SK-N-SH treated with all-trans-retinoic acid at 6 μM for 48 hours (cell line): ENCODE measurements around the gene SEC16A.
"Not testable (repeated sequence)": the region's sequence is repeated elsewhere in the genome, so short reads cannot be mapped to it uniquely, and the experiment has no call there.

Experiments used
- ATAC-seq: fragments of 200-7000 bp; cut with Tn5 transposase; 3 replicates; pipeline ENCODE4 v1.9.1; 2020; ENCODE audit warnings: mild to moderate bottlenecking, moderate library complexity
- CSDC2 ChIP-seq: fragments of 250-450 bp; sonication (Bioruptor Pico); IDR thresholded peaks from 2 replicates; pipeline ENCODE4 v1.5.0; 2020; ENCODE audit warnings: mild to moderate bottlenecking, moderate library complexity
- GLIS3 ChIP-seq: fragments of 250-450 bp; sonication (Bioruptor Pico); IDR thresholded peaks from 2 replicates; pipeline ENCODE4 v1.5.0; 2020; ENCODE audit warnings: mild to moderate bottlenecking, moderate library complexity
- ISL1 ChIP-seq: fragments of 250-450 bp; sonication (Bioruptor Pico); IDR thresholded peaks from 2 replicates; pipeline ENCODE4 v2.1.2; 2022; ENCODE audit warnings: mild to moderate bottlenecking, moderate library complexity
- PATZ1 ChIP-seq: fragments of 250-450 bp; sonication (Bioruptor Pico); IDR thresholded peaks from 2 replicates; pipeline ENCODE4 v1.8.0; 2020; ENCODE audit warnings: mild to moderate bottlenecking, moderate library complexity, borderline replicate concordance
- PPARA ChIP-seq: fragments of 250-450 bp; sonication (Bioruptor Pico); IDR thresholded peaks from 2 replicates; pipeline ENCODE4 v1.5.0; 2020; ENCODE audit warnings: mild to moderate bottlenecking, borderline replicate concordance
- RARB ChIP-seq: fragments of 250-450 bp; sonication (Bioruptor Pico); IDR thresholded peaks from 2 replicates; pipeline ENCODE4 v1.8.0; 2021; ENCODE audit warnings: mild to moderate bottlenecking, moderate library complexity
- SNAI2 ChIP-seq: fragments of 250-450 bp; sonication (Bioruptor Pico); IDR thresholded peaks from 2 replicates; pipeline ENCODE4 v1.5.0; 2020; ENCODE audit warnings: mild to moderate bottlenecking, moderate library complexity
- TSHZ2 ChIP-seq: fragments of 250-450 bp; sonication (Bioruptor Pico); IDR thresholded peaks from 2 replicates; pipeline ENCODE4 v1.5.0; 2020; ENCODE audit warnings: mild to moderate bottlenecking, moderate library complexity
- ZC3H10 ChIP-seq: fragments of 250-450 bp; sonication (Bioruptor Pico); IDR thresholded peaks from 2 replicates; pipeline ENCODE4 v1.5.1; 2021; ENCODE audit warnings: mild to moderate bottlenecking, moderate library complexity
- ZFP3 ChIP-seq: fragments of 250-450 bp; sonication (Bioruptor Pico); IDR thresholded peaks from 2 replicates; pipeline ENCODE4 v1.5.0; 2020; ENCODE audit warnings: mild to moderate bottlenecking, moderate library complexity
- ZNF8 ChIP-seq: fragments of 450-650 bp; formaldehyde crosslinking; IDR thresholded peaks from 2 replicates; pipeline ENCODE4 v1.5.0; 2020; ENCODE audit warnings: mild to moderate bottlenecking, moderate library complexity
- TF ChIP-seq, protein P1 (sequence below): fragments of 250-450 bp; sonication (Bioruptor Pico); IDR thresholded peaks from 2 replicates; pipeline ENCODE4 v1.5.1; 2021; ENCODE audit warnings: mild to moderate bottlenecking, moderate library complexity
- TF ChIP-seq, protein P2 (sequence below): fragments of 250-450 bp; sonication (Bioruptor Pico); IDR thresholded peaks from 2 replicates; pipeline ENCODE4 v1.8.0; 2021; ENCODE audit warnings: low read depth, mild to moderate bottlenecking, moderate library complexity, borderline replicate concordance
- TF ChIP-seq, protein P3 (sequence below): fragments of 250-450 bp; sonication (Bioruptor Pico); IDR thresholded peaks from 2 replicates; pipeline ENCODE4 v1.5.1; 2020; ENCODE audit warnings: low read depth, mild to moderate bottlenecking, moderate library complexity

SEC16A gene

DNA sequence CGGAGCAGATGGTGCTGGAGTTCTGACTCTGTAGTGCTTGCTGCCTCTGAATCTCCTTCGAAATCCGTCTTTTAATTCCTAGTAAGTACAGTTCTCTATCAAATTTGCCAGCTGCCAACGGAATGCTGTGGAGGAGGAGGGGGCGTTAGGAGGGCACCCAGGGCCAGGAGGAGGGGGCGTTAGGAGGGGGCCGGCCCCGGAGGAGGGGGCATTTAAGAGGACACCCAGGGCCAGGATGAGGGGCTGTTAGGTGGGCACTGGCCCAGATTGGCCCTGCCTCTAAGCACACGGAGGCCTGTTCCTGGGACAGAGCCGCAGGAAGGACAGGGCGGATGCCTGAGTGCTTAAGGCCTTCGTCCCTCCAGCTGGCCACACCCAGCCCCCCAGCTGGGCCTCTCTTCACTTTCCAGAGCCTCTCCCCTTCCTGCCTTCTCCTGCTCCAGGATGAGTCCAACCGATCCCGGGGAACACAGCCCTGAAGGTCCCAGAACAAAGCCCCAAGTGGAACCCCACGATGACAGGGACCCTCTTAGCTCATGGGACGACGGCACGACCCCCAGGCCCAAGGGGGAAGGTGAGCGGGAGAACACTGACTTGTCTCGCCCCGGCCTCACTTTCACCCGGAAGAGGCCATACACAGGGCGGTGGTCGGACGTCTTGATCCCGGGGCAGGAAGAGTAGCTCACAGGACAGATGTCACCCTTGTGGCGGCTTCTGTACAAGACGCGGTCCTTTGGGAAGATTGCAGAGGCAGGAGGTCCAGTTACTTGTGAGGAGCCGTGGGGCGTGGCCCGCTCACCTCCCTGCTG, 53.0 kb downstream of the SEC16A start:
- no peak for ATAC-seq
- TF ChIP-seq ZNF8 (no peak), PPARA (CRISPR knock-in tag) (no peak), ISL1 (CRISPR knock-in tag) (no peak), ZFP3 (CRISPR knock-in tag) (no peak), RARB (CRISPR knock-in tag) (no peak), ZC3H10 (CRISPR knock-in tag) (no peak), GLIS3 (CRISPR knock-in tag) (no peak)
- TF ChIP-seq, protein P1, sequence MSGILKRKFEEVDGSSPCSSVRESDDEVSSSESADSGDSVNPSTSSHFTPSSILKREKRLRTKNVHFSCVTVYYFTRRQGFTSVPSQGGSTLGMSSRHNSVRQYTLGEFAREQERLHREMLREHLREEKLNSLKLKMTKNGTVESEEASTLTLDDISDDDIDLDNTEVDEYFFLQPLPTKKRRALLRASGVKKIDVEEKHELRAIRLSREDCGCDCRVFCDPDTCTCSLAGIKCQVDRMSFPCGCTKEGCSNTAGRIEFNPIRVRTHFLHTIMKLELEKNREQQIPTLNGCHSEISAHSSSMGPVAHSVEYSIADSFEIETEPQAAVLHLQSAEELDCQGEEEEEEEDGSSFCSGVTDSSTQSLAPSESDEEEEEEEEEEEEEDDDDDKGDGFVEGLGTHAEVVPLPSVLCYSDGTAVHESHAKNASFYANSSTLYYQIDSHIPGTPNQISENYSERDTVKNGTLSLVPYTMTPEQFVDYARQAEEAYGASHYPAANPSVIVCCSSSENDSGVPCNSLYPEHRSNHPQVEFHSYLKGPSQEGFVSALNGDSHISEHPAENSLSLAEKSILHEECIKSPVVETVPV (CRISPR knock-in tag), result no peak

- TF ChIP-seq ZFP3 (CRISPR knock-in tag) (no peak), GLIS3 (CRISPR knock-in tag) (no peak), TSHZ2 (CRISPR knock-in tag) (no peak), SNAI2 (CRISPR knock-in tag) (no peak), PPARA (CRISPR knock-in tag) (no peak), ISL1 (CRISPR knock-in tag) (no peak), ZNF8 (no peak)
- TF ChIP-seq, protein P2, sequence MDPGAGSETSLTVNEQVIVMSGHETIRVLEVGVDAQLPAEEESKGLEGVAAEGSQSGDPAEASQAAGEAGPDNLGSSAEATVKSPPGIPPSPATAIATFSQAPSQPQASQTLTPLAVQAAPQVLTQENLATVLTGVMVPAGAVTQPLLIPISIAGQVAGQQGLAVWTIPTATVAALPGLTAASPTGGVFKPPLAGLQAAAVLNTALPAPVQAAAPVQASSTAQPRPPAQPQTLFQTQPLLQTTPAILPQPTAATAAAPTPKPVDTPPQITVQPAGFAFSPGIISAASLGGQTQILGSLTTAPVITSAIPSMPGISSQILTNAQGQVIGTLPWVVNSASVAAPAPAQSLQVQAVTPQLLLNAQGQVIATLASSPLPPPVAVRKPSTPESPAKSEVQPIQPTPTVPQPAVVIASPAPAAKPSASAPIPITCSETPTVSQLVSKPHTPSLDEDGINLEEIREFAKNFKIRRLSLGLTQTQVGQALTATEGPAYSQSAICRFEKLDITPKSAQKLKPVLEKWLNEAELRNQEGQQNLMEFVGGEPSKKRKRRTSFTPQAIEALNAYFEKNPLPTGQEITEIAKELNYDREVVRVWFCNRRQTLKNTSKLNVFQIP (CRISPR knock-in tag), result no peak
- TF ChIP-seq, protein P3, sequence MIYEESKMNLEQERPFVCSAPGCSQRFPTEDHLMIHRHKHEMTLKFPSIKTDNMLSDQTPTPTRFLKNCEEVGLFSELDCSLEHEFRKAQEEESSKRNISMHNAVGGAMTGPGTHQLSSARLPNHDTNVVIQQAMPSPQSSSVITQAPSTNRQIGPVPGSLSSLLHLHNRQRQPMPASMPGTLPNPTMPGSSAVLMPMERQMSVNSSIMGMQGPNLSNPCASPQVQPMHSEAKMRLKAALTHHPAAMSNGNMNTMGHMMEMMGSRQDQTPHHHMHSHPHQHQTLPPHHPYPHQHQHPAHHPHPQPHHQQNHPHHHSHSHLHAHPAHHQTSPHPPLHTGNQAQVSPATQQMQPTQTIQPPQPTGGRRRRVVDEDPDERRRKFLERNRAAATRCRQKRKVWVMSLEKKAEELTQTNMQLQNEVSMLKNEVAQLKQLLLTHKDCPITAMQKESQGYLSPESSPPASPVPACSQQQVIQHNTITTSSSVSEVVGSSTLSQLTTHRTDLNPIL (CRISPR knock-in tag), result no peak
- ATAC-seq, result no peak; the same call in 2 of the 3 replicates
Observed at GRCh38 chr9:136429075-136429628, 53.7 kb downstream of the SEC16A start.

DNA sequence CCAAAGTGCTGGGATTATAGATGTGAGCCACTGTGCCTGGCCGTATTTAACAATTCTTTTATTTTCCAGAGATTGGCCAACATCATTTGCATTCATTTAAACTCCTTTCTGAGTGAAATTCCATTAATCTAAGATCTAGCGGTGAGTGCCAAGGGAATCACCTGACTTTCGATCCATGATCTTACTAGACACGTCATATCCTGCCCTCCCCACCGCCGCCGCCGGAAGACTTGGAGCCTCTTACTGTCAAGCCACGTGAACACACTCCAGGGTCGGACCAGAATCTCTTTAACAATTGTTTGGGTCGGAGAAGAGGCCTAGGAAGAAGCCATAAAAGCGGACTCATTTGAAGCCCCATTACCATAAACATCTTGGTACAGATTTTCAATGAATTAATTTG, 56.1 kb downstream of the SEC16A start:
- TF ChIP-seq ISL1 (CRISPR knock-in tag) (no peak), ZFP3 (CRISPR knock-in tag) (no peak), SNAI2 (CRISPR knock-in tag) (no peak), GLIS3 (CRISPR knock-in tag) (no peak), CSDC2 (CRISPR knock-in tag) (no peak), PATZ1 (CRISPR knock-in tag) (no peak)
- no peak for ATAC-seq

DNA sequence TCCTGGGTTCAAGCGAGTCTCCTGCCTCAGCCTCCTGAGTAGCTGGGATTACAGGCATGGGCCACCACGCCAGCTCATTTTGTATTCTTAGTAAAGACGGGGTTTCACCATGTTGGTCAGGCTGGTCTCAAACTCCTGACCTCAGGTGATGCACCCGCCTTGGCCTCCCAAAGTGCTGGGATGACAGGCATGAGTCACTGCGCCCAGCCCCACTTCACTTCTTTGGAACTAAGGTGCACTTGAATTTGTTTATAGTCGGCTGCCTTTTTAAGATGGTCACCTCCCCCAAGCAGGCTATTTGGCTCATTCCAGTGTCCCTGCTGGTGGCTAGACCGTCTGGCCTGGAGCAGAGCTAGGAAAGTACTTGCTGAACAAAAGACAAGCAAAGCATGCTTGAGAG, 57.5 kb downstream of the SEC16A start:
- not testable (repeated sequence) for ATAC-seq
